Right cardiac atrium (tissue), 5 donors: Measurements from ENCODE around the gene DDIT4. TPM values are rescaled to one million over a fixed set of nuclear protein-coding genes. Genes with fewer than 3 reads are reported as not detected.
A peak's percentile ranks its signal among the peaks of the same experiment; 100 is the strongest.
"Not testable (repeated sequence)": the region's sequence is repeated elsewhere in the genome, so short reads cannot be mapped to it uniquely, and the experiment has no call there.

Experiments
- ATAC-seq, 2 donors: fragments of 200-7000 bp; cut with Tn5 transposase; one replicate each; pipeline versions ENCODE4 v1.8.0 to v1.9.1; 2020; ENCODE audit warnings: moderate library complexity in 2 of 2, mild to moderate bottlenecking in 1 of 2
- DNase-seq, 3 donors: peaks; one replicate each; pipeline ENCODE4 v3.0.0-alpha.2; 2020
- H3K27ac ChIP-seq: one replicate; pipeline ENCODE4 v1.5.1; 2013; ENCODE audit warnings: mild to moderate bottlenecking, low read length, control low read depth, moderate library complexity
- H3K27me3 ChIP-seq: one replicate; pipeline ENCODE4 v1.6.1; 2013; ENCODE audit not compliant: control insufficient read depth, insufficient read depth
- H3K4me1 ChIP-seq: one replicate; pipeline ENCODE4 v1.6.1; 2013; ENCODE audit warnings: low read length; ENCODE audit not compliant: control insufficient read depth, insufficient read depth
- H3K4me3 ChIP-seq: one replicate; pipeline ENCODE4 v1.5.1; 2013; ENCODE audit warnings: low read length, control low read depth
- H3K9me3 ChIP-seq: one replicate; pipeline ENCODE4 v1.6.1; 2013; ENCODE audit warnings: low read length; ENCODE audit not compliant: control insufficient read depth
- WGBS: extraction: QIAGEN DNeasy Blood & Tissue Kit; methylation state at CpG from one replicate; pipeline ENCODE4 v1.1.7; 2013; 5-methylcytosine and 5-hydroxymethylcytosine counted together
- intact Hi-C, 4 donors: fragments of 100-400 bp; cut with DNase I; formaldehyde crosslinking; loops; one replicate each; pipeline versions ENCODE4 v1.11.0 to v1.14.0; 2022 to 2023
- polyA plus RNA-seq: library from polyadenylated mRNA; stranded (reverse); fragments of 200-250 nt; gene quantifications from one replicate; pipeline ENCODE4 v1.2.3, GENCODE V29; 2013
- total RNA-seq, 4 donors: library from RNA; stranded (reverse); fragmentation: NEBNext Ultra II Directional; extraction: Animal tissue kit (Norgen Biotek cat#: 25700); gene quantifications; one replicate each; pipeline ENCODE4 v1.2.1, GENCODE V29; 2021
- donor health status: healthy with polysubstance abuse.
- donor health status: DM: no; HTN: yes; CAD: no.
- donor health status: DM: no; HTN: no; CAD: no.
- donor health status: DM: no; HTN: yes; CAD: no; lungs with severe emphysema.
- donor health status: DM: yes; HTN: yes; CAD: no.

DDIT4 gene
- total and polyA plus RNA-seq, 5 donors: 33.0 to 113 (median 69.0) TPM

DNA sequence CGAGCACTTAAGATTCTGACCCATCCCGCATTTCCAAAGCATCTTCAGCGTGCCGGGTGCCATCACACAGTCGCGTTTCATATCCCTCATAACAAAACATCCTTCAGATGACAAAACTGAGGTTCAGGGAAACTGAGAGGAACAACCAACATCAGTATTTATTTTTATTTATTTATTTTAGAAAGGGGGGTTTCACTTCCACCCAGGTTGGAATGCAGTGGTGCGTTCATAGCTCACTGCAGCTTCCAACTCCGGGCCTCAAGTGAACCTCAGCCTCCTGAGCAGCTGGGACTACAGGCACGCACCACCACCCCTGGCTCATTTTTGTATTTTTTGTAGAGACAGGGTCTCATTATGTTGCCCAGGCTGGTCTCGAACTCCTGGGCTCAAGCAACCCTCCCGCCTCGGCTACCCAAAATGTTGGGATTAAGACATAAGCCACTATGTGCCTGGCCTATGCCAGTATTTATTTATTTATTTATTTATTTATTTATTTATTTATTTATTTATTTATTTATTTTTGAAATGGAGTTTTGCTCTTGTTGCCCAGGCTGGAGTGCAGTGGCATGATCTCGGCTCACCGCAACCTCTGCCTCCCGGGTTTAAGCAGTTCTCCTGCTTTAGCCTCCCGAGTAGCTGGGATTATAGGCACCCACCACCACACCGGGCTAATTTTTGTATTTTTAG, 24.4 kb upstream of the DDIT4 start:
- not testable (repeated sequence) for H3K9me3 ChIP-seq, DNase-seq, H3K4me3 ChIP-seq, ATAC-seq, H3K27me3 ChIP-seq
- Histone ChIP-seq H3K4me1 (peaks cover 51% of the 10 kb centered on the region), H3K27ac (peak overlapping the region; percentile 98)
- 84% methylated on average over 17 of the region's 17 CpGs for WGBS
- intact Hi-C loops: loop anchor here in 2 of 4 donors (2.0 to 10.0 kb wide), 2 partner anchors 23 to 85 kb away; partner anchors contain the start of gene DDIT4 (in 1 of the 2)

DNA sequence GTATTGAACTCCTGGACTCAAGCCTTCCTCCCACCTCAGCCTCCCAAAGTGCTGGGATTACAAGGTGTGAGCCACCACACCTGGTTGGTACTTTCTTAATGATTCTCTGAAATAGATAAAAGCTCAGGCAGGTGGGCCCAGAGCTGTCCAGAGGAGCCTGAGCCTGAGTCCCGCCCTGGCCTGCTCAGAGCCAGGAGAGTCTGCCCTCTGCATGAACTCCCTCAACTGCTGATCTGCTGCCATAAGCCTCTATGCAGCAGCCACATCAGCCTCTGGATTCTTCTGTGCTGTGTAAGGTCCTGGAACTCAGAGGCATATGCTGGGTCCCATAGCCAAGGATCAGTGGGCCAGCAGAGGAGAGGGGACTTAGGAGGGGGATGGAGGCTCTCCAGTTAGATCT, 23.1 kb upstream of the DDIT4 start:
- WGBS: 46% methylated on average over 1 of the region's 1 CpG
- DNase-seq (peak; percentile 70 to 89 (median 83)), ATAC-seq (peak; percentile 31 to 36)
- Histone ChIP-seq H3K4me1 (peaks cover 44% of the 10 kb centered on the region), H3K27me3 (no peaks in the 10 kb centered on the region), H3K27ac (peak overlapping the region; percentile 91), H3K9me3 (no peaks in the 10 kb centered on the region), H3K4me3 (no peak overlapping the region)
- intact Hi-C loops: no loop called here

DNA sequence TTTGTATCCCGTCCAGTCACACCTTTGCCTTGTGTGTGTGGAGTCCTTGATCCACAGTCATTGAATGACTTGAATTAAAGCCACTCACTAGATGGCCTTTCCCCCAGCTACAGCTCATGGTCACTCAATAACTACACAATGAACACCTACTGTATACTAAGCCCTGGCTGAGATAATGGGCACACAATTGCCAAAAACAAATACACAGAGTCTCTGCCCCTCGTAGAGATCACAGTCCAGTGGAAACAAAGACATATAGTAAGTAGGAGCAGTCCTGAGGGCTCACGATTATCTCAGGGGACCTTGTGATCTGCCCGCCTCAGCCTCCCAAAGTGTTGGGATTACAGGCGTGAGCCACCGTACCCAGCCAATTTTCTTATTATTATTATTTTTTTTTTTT, 22.1 kb upstream of the DDIT4 start:
- Histone ChIP-seq H3K4me1 (peaks cover 41% of the 10 kb centered on the region), H3K27ac (peak overlapping the region; percentile 20), H3K9me3 (no peaks in the 10 kb centered on the region), H3K4me3 (no peak overlapping the region), H3K27me3 (no peaks in the 10 kb centered on the region)
- DNase-seq: no peak
- 89% methylated on average over 6 of the region's 6 CpGs for WGBS
- no peak for ATAC-seq
- intact Hi-C loops: no loop called here

DNA sequence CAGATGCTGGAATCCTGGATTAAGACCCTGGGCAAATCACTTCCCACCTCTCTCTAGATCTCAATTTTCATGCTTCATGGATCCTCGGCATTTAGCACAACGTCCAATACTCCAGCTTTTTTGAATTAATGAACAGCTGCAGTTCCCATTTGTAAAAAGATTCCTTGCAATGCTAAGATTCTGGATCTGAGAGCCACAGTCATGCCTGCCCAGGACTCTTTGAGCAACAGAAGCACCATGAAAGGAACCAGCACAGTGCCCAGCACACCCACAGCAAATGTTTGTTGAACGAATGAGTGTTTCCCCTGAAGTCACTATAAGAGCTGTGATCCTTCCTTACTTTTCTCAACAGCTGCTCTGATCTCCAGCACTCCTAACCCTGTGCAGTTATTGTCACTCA, 20.8 kb upstream of the DDIT4 start:
- no peaks in the 10 kb centered on the region for H3K9me3 ChIP-seq
- ATAC-seq (no peak), DNase-seq (no peak)
- H3K4me1 ChIP-seq: peaks cover 30% of the 10 kb centered on the region
- no peaks in the 10 kb centered on the region for H3K27me3 ChIP-seq
- intact Hi-C loops: no loop called here
- H3K27ac ChIP-seq: peak overlapping the region; percentile 95
- WGBS: 67% methylated on average over 3 of the region's 3 CpGs
- no peak overlapping the region for H3K4me3 ChIP-seq

DNA sequence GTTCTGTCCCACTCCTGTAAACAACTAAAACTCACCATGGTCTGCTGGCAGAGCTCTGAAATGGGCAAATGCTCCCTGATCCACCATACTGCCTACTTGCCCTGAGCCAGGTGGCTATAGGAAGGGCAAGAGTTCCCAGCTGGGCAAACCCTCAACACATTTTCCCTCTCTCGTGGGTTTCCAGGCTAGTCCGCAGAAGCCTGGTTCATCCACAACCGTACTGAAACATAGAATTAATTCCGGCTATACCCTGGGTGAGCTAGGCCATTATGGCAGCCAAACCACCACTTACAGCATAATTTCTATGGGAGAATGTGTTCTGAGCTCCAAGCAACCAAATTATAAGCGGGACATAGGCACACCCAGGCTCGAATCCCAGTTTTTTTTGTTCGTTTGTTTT, 20.1 kb upstream of the DDIT4 start:
- no peak overlapping the region for H3K4me3 ChIP-seq
- no peaks in the 10 kb centered on the region for H3K9me3 ChIP-seq
- peaks cover 29% of the 10 kb centered on the region for H3K4me1 ChIP-seq
- intact Hi-C loops: no loop called here
- WGBS: 82% methylated on average over 7 of the region's 7 CpGs
- DNase-seq: no peak
- no peaks in the 10 kb centered on the region for H3K27me3 ChIP-seq
- ATAC-seq: no peak
- peak overlapping the region; percentile 95 for H3K27ac ChIP-seq

DNA sequence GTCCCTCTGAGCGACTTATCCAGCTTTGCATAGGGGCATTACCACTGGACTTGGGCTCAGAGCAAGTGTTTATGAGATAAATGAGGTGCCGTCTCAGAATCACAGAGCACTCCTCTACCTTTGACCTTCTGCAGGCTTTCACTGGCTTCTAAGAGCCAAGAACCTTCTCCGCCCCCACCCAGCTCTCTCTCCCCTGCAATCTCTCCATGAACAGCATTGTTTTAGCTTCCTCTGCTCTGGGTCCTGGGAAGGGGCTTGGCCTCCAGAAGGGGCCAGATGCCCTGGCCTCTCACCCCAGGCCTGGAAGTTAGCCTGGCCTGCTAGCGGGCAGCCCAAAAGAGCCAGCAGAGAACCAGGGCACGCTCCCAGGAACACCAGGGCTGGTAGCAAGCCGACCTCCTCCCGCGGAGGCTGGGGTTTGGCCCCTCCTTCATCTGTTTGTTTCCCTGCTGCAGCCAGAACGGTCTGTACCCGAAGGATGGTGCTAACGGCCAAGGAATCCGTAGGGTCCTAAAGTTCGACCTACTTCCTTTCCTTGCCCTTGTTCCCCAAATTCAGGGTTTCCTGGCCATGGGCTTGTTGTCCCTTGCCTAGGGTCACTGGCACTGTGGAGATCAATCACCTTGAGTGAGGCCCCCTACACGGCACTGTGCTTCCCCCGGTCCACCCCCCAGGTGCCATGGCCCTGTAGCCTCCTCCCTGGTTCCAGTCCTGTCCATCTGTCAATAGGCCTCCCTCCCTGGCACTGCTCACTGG, 18.7 kb upstream of the DDIT4 start:
- DNase-seq (peak; percentile 93 to 98 (median 95)), ATAC-seq (peak; percentile 93 to 95)
- H3K27ac ChIP-seq: peak overlapping the region; percentile 95
- intact Hi-C loops: no loop called here
- H3K9me3 ChIP-seq: no peaks in the 10 kb centered on the region
- H3K4me3 ChIP-seq: no peak overlapping the region
- 7% methylated on average over 15 of the region's 15 CpGs for WGBS
- H3K4me1 ChIP-seq: peaks cover 34% of the 10 kb centered on the region
- no peaks in the 10 kb centered on the region for H3K27me3 ChIP-seq

GRCh38 chr10:72255977-72256729, 17.6 kb upstream of the DDIT4 start:
- H3K4me1 ChIP-seq: peaks cover 34% of the 10 kb centered on the region
- WGBS: 89% methylated on average over 6 of the region's 6 CpGs
- intact Hi-C loops: no loop called here
- no peaks in the 10 kb centered on the region for H3K27me3 ChIP-seq
- DNase-seq: no peak
- H3K9me3 ChIP-seq: no peaks in the 10 kb centered on the region
- no peak for ATAC-seq
- no peak overlapping the region for H3K4me3 ChIP-seq
- peak overlapping the region; percentile 95 for H3K27ac ChIP-seq

GRCh38 chr10:72257051-72257892, 16.5 kb upstream of the DDIT4 start:
- 68% methylated on average over 8 of the region's 8 CpGs for WGBS

DNA sequence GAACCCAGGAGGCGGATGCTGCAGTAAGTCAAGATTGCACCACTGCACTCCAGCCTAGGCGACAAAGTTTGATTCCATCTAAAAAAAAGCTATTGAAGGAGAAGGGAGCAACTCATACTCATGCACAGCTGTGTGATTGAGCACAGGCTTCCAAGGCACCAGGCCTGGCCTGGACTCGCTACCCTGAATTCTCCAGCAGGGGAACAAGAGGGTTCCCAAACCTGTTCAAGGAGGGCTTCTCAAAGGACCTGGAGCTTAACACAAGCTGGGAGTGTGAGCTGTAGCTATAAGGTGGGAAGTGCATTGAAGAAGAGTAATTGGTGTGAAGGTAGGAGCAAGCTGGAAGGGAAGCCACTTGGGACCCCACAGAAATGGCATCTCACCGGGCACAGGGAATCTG, 15.1 kb upstream of the DDIT4 start:
- Histone ChIP-seq H3K9me3 (no peaks in the 10 kb centered on the region), H3K27ac (peak overlapping the region; percentile 80), H3K4me3 (no peak overlapping the region), H3K4me1 (peaks cover 25% of the 10 kb centered on the region), H3K27me3 (no peaks in the 10 kb centered on the region)
- no peak for ATAC-seq
- DNase-seq: no peak
- intact Hi-C loops: no loop called here
- WGBS: 96% methylated on average over 4 of the region's 4 CpGs

More at GRCh38 chr10:72257051-72257892, 16.5 kb upstream of the DDIT4 start:
- Histone ChIP-seq H3K27ac (peak overlapping the region; percentile 80), H3K4me3 (no peak overlapping the region), H3K9me3 (no peaks in the 10 kb centered on the region), H3K4me1 (peaks cover 31% of the 10 kb centered on the region), H3K27me3 (no peaks in the 10 kb centered on the region)
- peak in 1 of 3 donors; percentile 71 for DNase-seq
- ATAC-seq: no peak
- intact Hi-C loops: no loop called here

GRCh38 chr10:72259491-72260238, 14.1 kb upstream of the DDIT4 start:
- H3K4me1 ChIP-seq: peaks cover 22% of the 10 kb centered on the region
- H3K4me3 ChIP-seq: no peak overlapping the region
- ATAC-seq (peak in 1 of 2 donors; percentile 43), DNase-seq (peak in 1 of 3 donors; percentile 62)
- peak overlapping the region; percentile 95 for H3K27ac ChIP-seq
- H3K9me3 ChIP-seq: no peaks in the 10 kb centered on the region
- no peaks in the 10 kb centered on the region for H3K27me3 ChIP-seq
- intact Hi-C loops: no loop called here
- 29% methylated on average over 5 of the region's 5 CpGs for WGBS
